ENCODE data around the gene B4GALNT3. TPM values are rescaled to one million over a fixed set of nuclear protein-coding genes. Genes with fewer than 3 reads are reported as not detected.

B4GALNT3 gene
- total and polyA plus RNA-seq, 2 experiments from 2014 or later, result 2.8 to 15.8 TPM

DNA sequence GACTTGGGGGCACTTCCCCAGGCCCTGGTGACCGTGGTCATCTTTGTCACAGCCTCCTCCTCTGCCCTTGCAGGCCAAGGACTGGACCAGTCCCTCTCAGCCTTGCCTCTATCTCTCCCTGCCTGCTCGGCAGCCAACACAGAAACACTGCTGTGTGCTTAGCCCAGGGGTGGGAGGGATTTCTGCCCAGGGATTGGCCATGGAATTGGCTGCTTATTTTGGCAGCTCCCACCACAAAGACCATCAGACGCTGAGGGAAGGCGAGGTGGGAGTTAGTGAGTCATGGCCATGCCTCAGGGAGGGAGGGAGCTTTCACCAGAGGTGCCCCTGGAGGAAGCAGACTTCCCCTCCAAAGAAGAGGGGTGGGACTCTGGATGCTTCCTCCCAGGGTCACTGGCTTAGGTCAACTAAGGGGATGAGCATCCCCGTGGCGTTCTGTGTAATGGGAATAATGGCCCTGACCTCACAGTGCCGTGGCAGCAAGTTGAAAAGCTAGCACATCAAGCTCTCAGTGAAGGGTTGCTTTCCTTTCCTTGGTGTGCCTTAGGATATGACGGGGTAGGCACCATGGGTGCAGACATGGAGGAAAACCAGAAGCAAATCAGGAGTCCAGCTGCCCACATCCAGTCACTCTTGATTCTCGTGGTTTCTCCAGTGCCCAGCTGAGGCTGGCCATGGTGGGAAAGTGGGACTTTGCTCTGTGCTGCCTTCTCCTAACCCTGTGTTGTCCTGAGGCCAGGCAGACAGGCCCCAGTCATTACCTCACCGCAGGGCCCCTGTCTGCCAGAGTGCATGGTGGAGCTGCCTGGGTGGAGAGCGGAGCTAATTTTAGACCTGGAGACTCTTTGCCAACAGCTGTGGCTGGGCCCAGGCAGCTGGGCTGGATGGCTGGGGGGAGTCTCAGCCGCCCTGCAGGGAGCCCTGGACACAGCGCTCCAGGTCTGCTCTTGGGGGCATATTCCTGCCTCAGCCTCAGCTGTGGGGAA lies 21.4 kb downstream of the B4GALNT3 start:
- no peak overlapping the region for H3K4me3 ChIP-seq
- H3F3A ChIP-seq (replicated peaks; ENCODE audit: low read depth), result no peaks in the 10 kb centered on the region
- peaks cover 13% of the 10 kb centered on the region; the same call in 1 of the 2 replicates for H4K20me1 ChIP-seq (replicated peaks; ENCODE audit: insufficient read depth)
- no peak overlapping the region for H2AFZ ChIP-seq
- Mint-ChIP-seq H3K9me3 (no peaks in the 10 kb centered on the region), H3K27me3 (ENCODE audit: insufficient read depth, low read depth, poor library complexity) (peaks cover 2% of the 10 kb centered on the region), H3K36me3 (ENCODE audit: low read depth) (no peaks in the 10 kb centered on the region; the same call in 2 of the 3 replicates), H3K4me3 (no peak overlapping the region), H3K27ac (no peak overlapping the region), H3K4me1 (no peaks in the 10 kb centered on the region)
- no peak overlapping the region for H3K4me2 ChIP-seq
- DNase-seq (ENCODE audit: low spot score) (no peak), ATAC-seq (peak; percentile 36; the same call in 1 of the 3 replicates)
- no peaks in the 10 kb centered on the region for H3K79me2 ChIP-seq (replicated peaks; ENCODE audit: insufficient read depth)
- no peaks in the 10 kb centered on the region for H3K4me1 ChIP-seq (ENCODE audit: insufficient read depth)
- TF ChIP-seq CTCF (conservative IDR thresholded peaks at IDR 0.05; ENCODE audit: low read depth in 2 of 2) (no peak), CREB1 (CRISPR knock-in tag; IDR thresholded peaks at IDR 0.05; ENCODE audit: low read depth) (no peak), ZNF114 (CRISPR knock-in tag; IDR thresholded peaks at IDR 0.05) (no peak), NANOG (IDR thresholded peaks at IDR 0.05; ENCODE audit: borderline replicate concordance) (no peak), EZH2 (IDR thresholded peaks at IDR 0.05; ENCODE audit: low read depth, unreplicated experiment) (no peak), EZH2phosphoT487 (IDR thresholded peaks at IDR 0.05; ENCODE audit: unreplicated experiment) (no peak), JUNB (IDR thresholded peaks at IDR 0.05; ENCODE audit: unreplicated experiment) (no peak), STAT1 (IDR thresholded peaks at IDR 0.05; ENCODE audit: unreplicated experiment) (no peak), ZNF331 (CRISPR knock-in tag; IDR thresholded peaks at IDR 0.05; ENCODE audit: low read depth) (no peak), POLR2AphosphoS5 (IDR thresholded peaks at IDR 0.05; ENCODE audit: low read depth) (no peak), ZNF462 (CRISPR knock-in tag; IDR thresholded peaks at IDR 0.05) (no peak)
- TF ChIP-seq, protein P1, sequence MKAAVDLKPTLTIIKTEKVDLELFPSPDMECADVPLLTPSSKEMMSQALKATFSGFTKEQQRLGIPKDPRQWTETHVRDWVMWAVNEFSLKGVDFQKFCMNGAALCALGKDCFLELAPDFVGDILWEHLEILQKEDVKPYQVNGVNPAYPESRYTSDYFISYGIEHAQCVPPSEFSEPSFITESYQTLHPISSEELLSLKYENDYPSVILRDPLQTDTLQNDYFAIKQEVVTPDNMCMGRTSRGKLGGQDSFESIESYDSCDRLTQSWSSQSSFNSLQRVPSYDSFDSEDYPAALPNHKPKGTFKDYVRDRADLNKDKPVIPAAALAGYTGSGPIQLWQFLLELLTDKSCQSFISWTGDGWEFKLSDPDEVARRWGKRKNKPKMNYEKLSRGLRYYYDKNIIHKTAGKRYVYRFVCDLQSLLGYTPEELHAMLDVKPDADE (IDR thresholded peaks at IDR 0.05), result no peak
- TF ChIP-seq, protein P2, sequence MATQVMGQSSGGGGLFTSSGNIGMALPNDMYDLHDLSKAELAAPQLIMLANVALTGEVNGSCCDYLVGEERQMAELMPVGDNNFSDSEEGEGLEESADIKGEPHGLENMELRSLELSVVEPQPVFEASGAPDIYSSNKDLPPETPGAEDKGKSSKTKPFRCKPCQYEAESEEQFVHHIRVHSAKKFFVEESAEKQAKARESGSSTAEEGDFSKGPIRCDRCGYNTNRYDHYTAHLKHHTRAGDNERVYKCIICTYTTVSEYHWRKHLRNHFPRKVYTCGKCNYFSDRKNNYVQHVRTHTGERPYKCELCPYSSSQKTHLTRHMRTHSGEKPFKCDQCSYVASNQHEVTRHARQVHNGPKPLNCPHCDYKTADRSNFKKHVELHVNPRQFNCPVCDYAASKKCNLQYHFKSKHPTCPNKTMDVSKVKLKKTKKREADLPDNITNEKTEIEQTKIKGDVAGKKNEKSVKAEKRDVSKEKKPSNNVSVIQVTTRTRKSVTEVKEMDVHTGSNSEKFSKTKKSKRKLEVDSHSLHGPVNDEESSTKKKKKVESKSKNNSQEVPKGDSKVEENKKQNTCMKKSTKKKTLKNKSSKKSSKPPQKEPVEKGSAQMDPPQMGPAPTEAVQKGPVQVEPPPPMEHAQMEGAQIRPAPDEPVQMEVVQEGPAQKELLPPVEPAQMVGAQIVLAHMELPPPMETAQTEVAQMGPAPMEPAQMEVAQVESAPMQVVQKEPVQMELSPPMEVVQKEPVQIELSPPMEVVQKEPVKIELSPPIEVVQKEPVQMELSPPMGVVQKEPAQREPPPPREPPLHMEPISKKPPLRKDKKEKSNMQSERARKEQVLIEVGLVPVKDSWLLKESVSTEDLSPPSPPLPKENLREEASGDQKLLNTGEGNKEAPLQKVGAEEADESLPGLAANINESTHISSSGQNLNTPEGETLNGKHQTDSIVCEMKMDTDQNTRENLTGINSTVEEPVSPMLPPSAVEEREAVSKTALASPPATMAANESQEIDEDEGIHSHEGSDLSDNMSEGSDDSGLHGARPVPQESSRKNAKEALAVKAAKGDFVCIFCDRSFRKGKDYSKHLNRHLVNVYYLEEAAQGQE (IDR thresholded peaks at IDR 0.05; ENCODE audit: unreplicated experiment), result no peak
- H3K9me2 ChIP-seq (ENCODE audit: insufficient read depth), result no peaks in the 10 kb centered on the region
- no peak overlapping the region for H3K27ac ChIP-seq (ENCODE audit: low read depth)
- no peaks in the 10 kb centered on the region for H3K36me3 ChIP-seq (ENCODE audit: insufficient read depth)
- H3K27me3 ChIP-seq (ENCODE audit: insufficient read depth), result no peaks in the 10 kb centered on the region
